HL-60 (cell line): ENCODE data around the gene CYREN.

Source experiments
- DNase-seq, 2 experiments: peaks; one replicate each; pipeline ENCODE4 v3.0.0-alpha.2; 2010 to 2020; ENCODE audit warnings: low read depth in 1 of 2, low spot score in 1 of 2
- H3K27ac ChIP-seq: fragments of 250-450 bp; sonication (Bioruptor Pico); replicated peaks from 2 replicates; pipeline ENCODE4 v1.5.1; 2020; ENCODE audit warnings: mild to moderate bottlenecking, moderate library complexity
- H3K27me3 ChIP-seq: fragments of 250-450 bp; sonication (Bioruptor Pico); 2 replicates; pipeline ENCODE4 v1.5.1; 2021; ENCODE audit warnings: mild to moderate bottlenecking, moderate library complexity; ENCODE audit not compliant: insufficient read depth, poor library complexity, severe bottlenecking
- H3K4me3 ChIP-seq: replicated peaks from 2 replicates; pipeline ENCODE4 v1.5.1; 2011; ENCODE audit warnings: mild to moderate bottlenecking, control low read depth, low read length; ENCODE audit not compliant: insufficient read depth
- GABPA ChIP-seq: IDR thresholded peaks from 2 replicates; pipeline ENCODE4 v1.6.1; 2012; ENCODE audit warnings: low read depth
- POLR2AphosphoS5 ChIP-seq: IDR thresholded peaks from 2 replicates; pipeline ENCODE4 v1.6.1; 2012; ENCODE audit warnings: low read depth
- SPI1 ChIP-seq: IDR thresholded peaks from 2 replicates; pipeline ENCODE4 v1.6.1; 2012; ENCODE audit warnings: low read depth, mild to moderate bottlenecking, borderline replicate concordance
- TF ChIP-seq, protein P1 (sequence below): IDR thresholded peaks from 2 replicates; pipeline ENCODE4 v1.6.1; 2012; ENCODE audit warnings: low read depth; ENCODE audit not compliant: insufficient replicate concordance
- TF ChIP-seq, protein P2 (sequence below): IDR thresholded peaks from one replicate; pipeline ENCODE4 v1.5.1; 2011; ENCODE audit warnings: low read length, control low read depth, inconsistent platforms; ENCODE audit not compliant: insufficient read depth

CYREN gene

GRCh38 chr7:135185471-135186260 is 15.2 kb upstream of the CYREN start:
- Histone ChIP-seq H3K4me3 (no peak overlapping the region), H3K27ac (no peak overlapping the region), H3K27me3 (no peaks in the 10 kb centered on the region)
- TF ChIP-seq POLR2AphosphoS5 (no peak), SPI1 (peak; percentile 22; the same call in 1 of the 2 replicates)
- TF ChIP-seq, protein P1, sequence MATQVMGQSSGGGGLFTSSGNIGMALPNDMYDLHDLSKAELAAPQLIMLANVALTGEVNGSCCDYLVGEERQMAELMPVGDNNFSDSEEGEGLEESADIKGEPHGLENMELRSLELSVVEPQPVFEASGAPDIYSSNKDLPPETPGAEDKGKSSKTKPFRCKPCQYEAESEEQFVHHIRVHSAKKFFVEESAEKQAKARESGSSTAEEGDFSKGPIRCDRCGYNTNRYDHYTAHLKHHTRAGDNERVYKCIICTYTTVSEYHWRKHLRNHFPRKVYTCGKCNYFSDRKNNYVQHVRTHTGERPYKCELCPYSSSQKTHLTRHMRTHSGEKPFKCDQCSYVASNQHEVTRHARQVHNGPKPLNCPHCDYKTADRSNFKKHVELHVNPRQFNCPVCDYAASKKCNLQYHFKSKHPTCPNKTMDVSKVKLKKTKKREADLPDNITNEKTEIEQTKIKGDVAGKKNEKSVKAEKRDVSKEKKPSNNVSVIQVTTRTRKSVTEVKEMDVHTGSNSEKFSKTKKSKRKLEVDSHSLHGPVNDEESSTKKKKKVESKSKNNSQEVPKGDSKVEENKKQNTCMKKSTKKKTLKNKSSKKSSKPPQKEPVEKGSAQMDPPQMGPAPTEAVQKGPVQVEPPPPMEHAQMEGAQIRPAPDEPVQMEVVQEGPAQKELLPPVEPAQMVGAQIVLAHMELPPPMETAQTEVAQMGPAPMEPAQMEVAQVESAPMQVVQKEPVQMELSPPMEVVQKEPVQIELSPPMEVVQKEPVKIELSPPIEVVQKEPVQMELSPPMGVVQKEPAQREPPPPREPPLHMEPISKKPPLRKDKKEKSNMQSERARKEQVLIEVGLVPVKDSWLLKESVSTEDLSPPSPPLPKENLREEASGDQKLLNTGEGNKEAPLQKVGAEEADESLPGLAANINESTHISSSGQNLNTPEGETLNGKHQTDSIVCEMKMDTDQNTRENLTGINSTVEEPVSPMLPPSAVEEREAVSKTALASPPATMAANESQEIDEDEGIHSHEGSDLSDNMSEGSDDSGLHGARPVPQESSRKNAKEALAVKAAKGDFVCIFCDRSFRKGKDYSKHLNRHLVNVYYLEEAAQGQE, result no peak
- no peak for DNase-seq

GRCh38 chr7:135184254-135184841 is 13.8 kb upstream of the CYREN start:
- Histone ChIP-seq H3K27ac (no peak overlapping the region), H3K27me3 (no peaks in the 10 kb centered on the region), H3K4me3 (no peak overlapping the region)
- no peak for DNase-seq
- TF ChIP-seq GABPA, result no peak

DNA sequence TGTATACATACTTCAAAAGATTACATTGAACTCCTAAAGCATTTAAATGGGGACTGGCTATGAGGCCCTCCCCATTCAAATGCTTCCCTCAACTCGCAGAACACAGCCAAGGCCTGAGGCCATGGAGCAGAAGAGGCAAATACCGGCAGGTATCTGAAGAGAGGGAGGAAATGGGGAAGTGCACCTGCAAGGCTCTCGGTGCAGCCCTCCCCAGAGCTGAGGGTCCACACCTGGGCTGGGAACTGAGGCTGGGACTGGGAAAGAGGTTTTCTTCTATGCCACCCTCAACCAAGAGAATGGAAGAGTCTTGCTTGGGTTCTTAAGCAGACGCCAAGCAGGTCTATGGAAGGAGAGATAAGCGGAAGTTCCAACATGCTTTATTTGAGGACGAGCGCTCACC is 13.0 kb upstream of the CYREN start:
- TF ChIP-seq POLR2AphosphoS5, result no peak
- TF ChIP-seq SPI1, result peak; percentile 21; the same call in 1 of the 2 replicates
- TF ChIP-seq, protein P1, result no peak
- TF ChIP-seq GABPA, result no peak
- Histone ChIP-seq H3K27me3 (no peaks in the 10 kb centered on the region), H3K27ac (no peak overlapping the region), H3K4me3 (no peak overlapping the region)
- DNase-seq, result no peak

- H3K4me3 ChIP-seq, result no peak overlapping the region
- H3K27ac ChIP-seq, result no peak overlapping the region
- H3K27me3 ChIP-seq, result no peaks in the 10 kb centered on the region
- DNase-seq, result no peak
- TF ChIP-seq, protein P1, result no peak
- TF ChIP-seq GABPA, result no peak
- TF ChIP-seq POLR2AphosphoS5, result no peak
- TF ChIP-seq, protein P2, sequence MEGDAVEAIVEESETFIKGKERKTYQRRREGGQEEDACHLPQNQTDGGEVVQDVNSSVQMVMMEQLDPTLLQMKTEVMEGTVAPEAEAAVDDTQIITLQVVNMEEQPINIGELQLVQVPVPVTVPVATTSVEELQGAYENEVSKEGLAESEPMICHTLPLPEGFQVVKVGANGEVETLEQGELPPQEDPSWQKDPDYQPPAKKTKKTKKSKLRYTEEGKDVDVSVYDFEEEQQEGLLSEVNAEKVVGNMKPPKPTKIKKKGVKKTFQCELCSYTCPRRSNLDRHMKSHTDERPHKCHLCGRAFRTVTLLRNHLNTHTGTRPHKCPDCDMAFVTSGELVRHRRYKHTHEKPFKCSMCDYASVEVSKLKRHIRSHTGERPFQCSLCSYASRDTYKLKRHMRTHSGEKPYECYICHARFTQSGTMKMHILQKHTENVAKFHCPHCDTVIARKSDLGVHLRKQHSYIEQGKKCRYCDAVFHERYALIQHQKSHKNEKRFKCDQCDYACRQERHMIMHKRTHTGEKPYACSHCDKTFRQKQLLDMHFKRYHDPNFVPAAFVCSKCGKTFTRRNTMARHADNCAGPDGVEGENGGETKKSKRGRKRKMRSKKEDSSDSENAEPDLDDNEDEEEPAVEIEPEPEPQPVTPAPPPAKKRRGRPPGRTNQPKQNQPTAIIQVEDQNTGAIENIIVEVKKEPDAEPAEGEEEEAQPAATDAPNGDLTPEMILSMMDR, result no peak
- no peak for TF ChIP-seq SPI1
Measured at GRCh38 chr7:135181929-135182678, 11.6 kb upstream of the CYREN start.
